Endothelial cell of umbilical vein (primary cell): ENCODE measurements around the gene OVCH1. TPM values are rescaled to one million over a fixed set of nuclear protein-coding genes. Genes with fewer than 3 reads are reported as not detected.

Source experiments
- BruUV-seq: library from RNA; stranded (reverse); fragments of 400-500 nt; replicated peaks from 2 replicates; lab custom pipeline; 2021; lab: Mats Ljungman, UMichigan
- CTCF ChIA-PET: fragments of 300-600, 350-600 bp; sonication (Branson Sonifier 250); formaldehyde crosslinking; loops from one replicate; lab custom pipeline; 2021; ENCODE audit warnings: antibody characterized with exemption, inconsistent platforms; lab: Charles Lee
- POLR2A ChIA-PET: fragments of 300-600, 350-600 bp; sonication (Branson Sonifier 250); formaldehyde crosslinking; loops from one replicate; lab custom pipeline; 2021; ENCODE audit warnings: antibody characterized with exemption, inconsistent platforms; lab: Charles Lee
- DNase-seq: peaks from one replicate; pipeline ENCODE4 v3.0.0-alpha.2; 2011; ENCODE audit warnings: low read depth, low spot score
- FAIRE-seq: peaks from 2 replicates; lab custom pipeline; 2011; peaks lifted over from hg19 to GRCh38; lab: Jason Lieb, UNC
- H2AFZ ChIP-seq: 2 replicates; pipeline ENCODE4 v1.6.0; 2012; ENCODE audit warnings: low read depth, low read length, control low read depth, inconsistent platforms
- H3K27ac ChIP-seq: 2 replicates; pipeline ENCODE4 v1.5.1; 2011; ENCODE audit warnings: low read depth, mild to moderate bottlenecking, control low read depth, low read length, moderate library complexity; ENCODE audit not compliant: insufficient read depth
- H3K27me3 ChIP-seq, 2 experiments: 2 replicates each; pipeline versions ENCODE4 v1.6.0 to v1.6.1; 2011; ENCODE audit warnings: low read length in 2 of 2, mixed read lengths in 1 of 2; ENCODE audit not compliant: control insufficient read depth in 2 of 2, insufficient read depth in 2 of 2
- H3K36me3 ChIP-seq, 2 experiments: 2 replicates in 1 of 2; 3 replicates in 1 of 2; pipeline ENCODE4 v1.5.1; 2011; ENCODE audit warnings: low read length in 2 of 2, mild to moderate bottlenecking in 1 of 2, moderate library complexity in 1 of 2; ENCODE audit not compliant: control insufficient read depth in 2 of 2, insufficient read depth in 2 of 2; ENCODE audit errors: extremely low read depth in 1 of 2
- H3K4me1 ChIP-seq: 3 replicates; pipeline ENCODE4 v1.5.1; 2011; ENCODE audit warnings: mild to moderate bottlenecking, low read length; ENCODE audit not compliant: control insufficient read depth, insufficient read depth; ENCODE audit errors: extremely low read depth
- H3K4me2 ChIP-seq: 2 replicates; pipeline ENCODE4 v1.6.1; 2011; ENCODE audit warnings: low read length, control low read depth, mixed read lengths; ENCODE audit not compliant: insufficient read depth
- H3K4me3 ChIP-seq, 3 experiments: fragments of 200-600 bp in 1 of 3; sonication (generic), shearing (Covaris generic) in 1 of 3; replicated peaks in 1 of 3; 2 replicates each; pipeline ENCODE4 v1.5.1; 2011 to 2016; ENCODE audit warnings: control low read depth in 3 of 3, low read length in 3 of 3, mild to moderate bottlenecking in 2 of 3, inconsistent platforms in 1 of 3, low read depth in 1 of 3, moderate library complexity in 1 of 3; ENCODE audit not compliant: insufficient read depth in 1 of 3
- H3K79me2 ChIP-seq: 2 replicates; pipeline ENCODE4 v1.6.0; 2012; ENCODE audit warnings: low read length, inconsistent platforms; ENCODE audit not compliant: control insufficient read depth, insufficient read depth
- H3K9ac ChIP-seq: replicated peaks from 2 replicates; pipeline ENCODE3; 2011; ENCODE audit warnings: low read length, control low read depth; ENCODE audit not compliant: insufficient read depth; ENCODE audit errors: extremely low read depth
- H3K9me1 ChIP-seq: replicated peaks from 3 replicates; pipeline ENCODE4 v1.6.0; 2011; ENCODE audit warnings: mild to moderate bottlenecking, low read length; ENCODE audit not compliant: control insufficient read depth, insufficient read depth; ENCODE audit errors: extremely low read depth
- H3K9me3 ChIP-seq: replicated peaks from 2 replicates; pipeline ENCODE4 v1.5.1; 2012; ENCODE audit warnings: low read length, inconsistent platforms; ENCODE audit not compliant: control insufficient read depth, insufficient read depth
- H4K20me1 ChIP-seq: replicated peaks from 2 replicates; pipeline ENCODE3; 2011; ENCODE audit warnings: mild to moderate bottlenecking, low read length; ENCODE audit not compliant: control insufficient read depth, insufficient read depth; ENCODE audit errors: extremely low read depth
- CTCF ChIP-seq, 2 donors: IDR thresholded peaks; 1 replicate in 1 of 2; 2 replicates in 1 of 2; pipeline ENCODE4 v1.5.1; 2011; ENCODE audit warnings: low read length in 2 of 2, mild to moderate bottlenecking in 2 of 2, moderate library complexity in 2 of 2, control low read depth in 1 of 2, inconsistent platforms in 1 of 2, low read depth in 1 of 2; ENCODE audit not compliant: insufficient read depth in 1 of 2; ENCODE audit errors: extremely low read depth in 1 of 2
- EZH2 ChIP-seq: IDR thresholded peaks from 2 replicates; pipeline ENCODE4 v1.6.1; 2012; ENCODE audit warnings: borderline replicate concordance, low read depth, mild to moderate bottlenecking, moderate library complexity, low read length, inconsistent platforms; ENCODE audit not compliant: severe bottlenecking
- FOS ChIP-seq: IDR thresholded peaks from 2 replicates; pipeline ENCODE4 v1.6.1; 2011; ENCODE audit warnings: mild to moderate bottlenecking, low read length, moderate library complexity, borderline replicate concordance; ENCODE audit not compliant: insufficient read depth
- GATA2 ChIP-seq: IDR thresholded peaks from 2 replicates; pipeline ENCODE4 v1.7.0; 2011; ENCODE audit warnings: low read depth, mild to moderate bottlenecking, moderate library complexity, mixed read lengths, low read length; ENCODE audit not compliant: insufficient read length, insufficient read depth
- JUN ChIP-seq: IDR thresholded peaks from 2 replicates; pipeline ENCODE4 v1.6.1; 2011; ENCODE audit warnings: borderline replicate concordance, low read depth; ENCODE audit not compliant: insufficient read length, insufficient read depth
- MAX ChIP-seq: IDR thresholded peaks from 2 replicates; pipeline ENCODE4 v1.6.1; 2011; ENCODE audit not compliant: insufficient read depth, insufficient read length
- MYC ChIP-seq: IDR thresholded peaks from one replicate; pipeline ENCODE4 v1.6.1; 2011; ENCODE audit warnings: mild to moderate bottlenecking, low read depth, low read length
- POLR2A ChIP-seq: IDR thresholded peaks from 2 replicates; pipeline ENCODE4 v1.6.1; 2012; ENCODE audit warnings: low read depth, mild to moderate bottlenecking, control low read depth, low read length
- POLR2AphosphoS5 ChIP-seq: IDR thresholded peaks from 2 replicates; pipeline ENCODE4 v1.6.1; 2012; ENCODE audit warnings: low read depth, mild to moderate bottlenecking, control low read depth, low read length, moderate library complexity; ENCODE audit not compliant: insufficient read depth
- dilution Hi-C: fragments of 300-500 bp; cut with MboI; formaldehyde crosslinking; loops from one replicate; pipeline ENCODE4 v1.15.0; 2019; ENCODE audit warnings: low sequenced_read_pairs; ENCODE audit not compliant: extremely low pct_ligation_motif_present
- intact Hi-C: fragments of 100-400 bp; cut with micrococcal nuclease; formaldehyde crosslinking; loops from one replicate; pipeline ENCODE4 v1.10.0; 2022
- polyA plus RNA-seq, 4 experiments: library from polyadenylated mRNA; depleted of rRNA in 3 of 4; stranded (reverse) in 3 of 4; unstranded in 1 of 4; fragments of >200 nt; gene quantifications; 2 replicates each; pipeline versions ENCODE4 v1.2.1 to v1.2.3, GENCODE V29; 2011 to 2012; ENCODE audit warnings: missing spikeins in 1 of 4
- total RNA-seq: library from RNA; stranded (reverse); gene quantifications from 2 replicates; pipeline ENCODE4 v1.2.3, GENCODE V29; 2021

Gene OVCH1
- total and polyA plus RNA-seq, 2 donors (not counting 3 experiments of a cell fraction or from before 2014, with no cell fraction given): 0.01 TPM; not detected in 1

DNA sequence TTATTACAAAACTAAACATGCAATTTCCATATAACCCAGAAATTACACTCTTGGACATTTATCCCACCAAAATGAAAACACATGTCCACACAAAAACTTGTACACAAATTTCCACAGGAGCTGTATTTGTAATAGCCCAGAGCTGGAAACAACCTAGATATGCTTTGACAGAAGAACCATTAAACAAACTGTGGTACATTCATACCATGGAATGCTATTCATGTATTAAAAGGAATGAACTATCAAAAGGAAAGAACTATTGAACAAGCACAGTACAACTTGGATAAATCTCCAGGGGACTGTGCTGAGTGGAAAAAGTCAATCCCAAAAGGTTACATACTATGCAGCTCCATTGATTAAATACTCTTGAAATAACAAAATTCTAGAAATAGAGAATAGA lies 80.7 kb downstream of the OVCH1 start:
- Histone ChIP-seq H3K9me3 (no peaks in the 10 kb centered on the region), H3K9ac (no peak overlapping the region), H3K4me1 (no peaks in the 10 kb centered on the region), H3K79me2 (no peaks in the 10 kb centered on the region), H3K4me3 (no peak overlapping the region), H3K4me2 (no peak overlapping the region), H3K36me3 (no peaks in the 10 kb centered on the region), H2AFZ (no peak overlapping the region), H3K27ac (no peak overlapping the region), H4K20me1 (no peaks in the 10 kb centered on the region), H3K9me1 (no peaks in the 10 kb centered on the region), H3K27me3 (peaks cover 0 to 2% of the 10 kb centered on the region in 2 experiments)
- FAIRE-seq (no peak), DNase-seq (no peak)
- ChIA-PET POLR2A (no interaction called here), CTCF (interaction anchor here (1.2 kb wide), 1 partner anchor 16 kb away, joined by 5 read pairs; no protein-coding TSS in a partner anchor)
- BruUV-seq: no TSS peak
- dilution Hi-C loops: no loop called here
- intact Hi-C loops: loop anchor here (5.0 kb wide), 1 partner anchor 1194 kb away; no protein-coding TSS in a partner anchor
- TF ChIP-seq POLR2A: no peak
- no peak for TF ChIP-seq POLR2AphosphoS5
- no peak for TF ChIP-seq MYC
- no peak for TF ChIP-seq EZH2
- no peak for TF ChIP-seq CTCF (IDR thresholded peaks at IDR 0.05; ENCODE audit: extremely low read depth in 1 of 2, insufficient read depth in 1 of 2, low read depth in 1 of 2, low read length in 2 of 2)
- no peak for TF ChIP-seq MAX
- TF ChIP-seq JUN: no peak
- TF ChIP-seq FOS: no peak
- no peak for TF ChIP-seq GATA2
